Pancreas (tissue), 10 donors: Measurements from ENCODE around the gene BACE2. TPM values are rescaled to one million over a fixed set of nuclear protein-coding genes. Genes with fewer than 3 reads are reported as not detected.
A peak's percentile ranks its signal among the peaks of the same experiment; 100 is the strongest.

ENCODE experiments used
- ATAC-seq, 4 donors: fragments of 200-7000 bp; cut with Tn5 transposase; one replicate each; pipeline versions ENCODE4 v1.8.0 to v1.9.1; 2020; ENCODE audit warnings: mild to moderate bottlenecking in 4 of 4, moderate library complexity in 4 of 4
- DNase-seq, 6 donors: peaks; one replicate each; pipeline ENCODE4 v3.0.0-alpha.2; 2020
- FAIRE-seq: peaks from 2 replicates; lab custom pipeline; 2012; peaks lifted over from hg19 to GRCh38; lab: Jason Lieb, UNC
- H3K27ac ChIP-seq, 4 donors: fragments of 200-600 bp; sonication (generic); 1 replicate in 3 of 4; 2 replicates in 1 of 4; pipeline versions ENCODE4 v1.5.0 to v1.8.0; 2020
- H3K27me3 ChIP-seq, 4 donors: fragments of 200-600 bp; one replicate each; pipeline ENCODE4 v1.8.0; 2021
- H3K36me3 ChIP-seq, 3 donors: fragments of 200-600 bp; sonication (generic) in 1 of 3; one replicate each; pipeline versions ENCODE4 v1.5.0 to v1.8.0; 2020 to 2021
- H3K4me1 ChIP-seq, 3 donors: fragments of 200-600 bp; one replicate each; pipeline ENCODE4 v1.8.0; 2021
- H3K4me3 ChIP-seq, 4 donors: fragments of 200-600 bp; sonication (generic) in 2 of 4; one replicate each; pipeline versions ENCODE4 v1.5.0 to v1.8.0; 2020 to 2021
- H3K9me3 ChIP-seq, 4 donors: fragments of 200-600 bp; one replicate each; pipeline ENCODE4 v1.8.0; 2021
- CTCF ChIP-seq, 4 donors: fragments of 200-600 bp; sonication (generic) in 3 of 4; IDR thresholded peaks; one replicate each; pipeline versions ENCODE4 v1.5.0 to v1.8.0; 2021; ENCODE audit warnings: antibody characterized with exemption in 4 of 4
- WGBS, 2 donors: extraction: QIAGEN DNeasy Blood & Tissue Kit; methylation state at CpG; one replicate each; pipeline ENCODE4 v1.1.7; 2013; 5-methylcytosine and 5-hydroxymethylcytosine counted together
- intact Hi-C, 3 donors: fragments of 100-400 bp; cut with DNase I; formaldehyde crosslinking; loops; one replicate each; pipeline versions ENCODE4 v1.11.1 to v1.14.2; 2022
- polyA plus RNA-seq, 2 donors: library from polyadenylated mRNA; stranded (reverse); fragments of 200-250 nt; gene quantifications; one replicate each; pipeline ENCODE4 v1.2.3, GENCODE V29; 2013
- total RNA-seq, 6 donors: library from RNA; stranded (reverse); fragmentation: NEBNext Ultra II Directional in 4 of 6; extraction: Animal tissue kit (Norgen Biotek cat#: 25700) in 4 of 6; gene quantifications; one replicate each; pipeline versions ENCODE4 v1.2.1 to v1.2.4, GENCODE V29; 2021 to 2023
- donor health status: healthy with polysubstance abuse.
- donor health status: DM: no; HTN: no; CAD: no; lungs with moderate emphysema.
- donor health status: DM: no; HTN: no; CAD: no.
- donor health status: control.
- donor health status: control.
- donor health status: Bipolar disorder and iron deficiency.
- donor health status: DM: yes; HTN: yes; CAD: no.
- donor health status: DM: no; HTN: no; CAD: no.
- donor health status: DM: no; HTN: no; CAD: no.
- donor health status: DM: yes; HTN: yes; CAD: no.

BACE2 gene
- total and polyA plus RNA-seq, 8 donors = 14.4 to 85.6 (median 42.9) TPM

- peak overlapping the region; percentile 88 to 97 (median 92) for H3K27ac ChIP-seq
- peaks cover 4 to 22% (median 7%) of the 10 kb centered on the region in 3 donors for H3K4me1 ChIP-seq
- 85 to 86% methylated on average over 6 of the region's 6 CpGs for WGBS, 2 donors
- DNase-seq (peak in 1 of 6 donors; percentile 51), ATAC-seq (no peak), FAIRE-seq (no peak)
- H3K27me3 ChIP-seq = no peaks in the 10 kb centered on the region
- no peaks in the 10 kb centered on the region for H3K9me3 ChIP-seq
- H3K36me3 ChIP-seq = no peaks in the 10 kb centered on the region
- no peak for TF ChIP-seq CTCF (IDR thresholded peaks at IDR 0.05)
- H3K4me3 ChIP-seq = peak overlapping the region in 2 of 4 donors; percentile 72 to 87
- intact Hi-C loops = no loop called here
Observed at GRCh38 chr21:41315726-41316125, 147.8 kb downstream of the BACE2 start.

GRCh38 chr21:41316200-41317062 is 148.5 kb downstream of the BACE2 start, which contains the start of gene FAM3B:
Gene FAM3B, plus strand, starts transcription at chr21:41316801. Its CDS starts 79 bp downstream, at chr21:41316880.
- DNase-seq (peak; percentile 79 to 94 (median 86)), ATAC-seq (peak; percentile 91 to 93 (median 92)), FAIRE-seq (no peak)
- 3 to 5% methylated on average over 49 to 55 of the region's 55 CpGs for WGBS, 2 donors
- no peaks in the 10 kb centered on the region for H3K9me3 ChIP-seq
- intact Hi-C loops = no loop called here
- no peaks in the 10 kb centered on the region for H3K36me3 ChIP-seq
- no peak for TF ChIP-seq CTCF (IDR thresholded peaks at IDR 0.05)
- H3K4me1 ChIP-seq = peaks cover 11 to 28% (median 12%) of the 10 kb centered on the region in 3 donors
- peak within 1 kb of the TSS; percentile 88 to 97 (median 92) for H3K27ac ChIP-seq
- H3K27me3 ChIP-seq = no peaks in the 10 kb centered on the region
- H3K4me3 ChIP-seq = peak within 1 kb of the TSS; percentile 42 to 87 (median 74)

- ATAC-seq = no peak
Observed at GRCh38 chr21:41317063-41317392, 149.1 kb downstream of the BACE2 start.

GRCh38 chr21:41317458-41317857 is 149.5 kb downstream of the BACE2 start:
- no peak for TF ChIP-seq CTCF (IDR thresholded peaks at IDR 0.05)
- peaks cover 20 to 38% (median 23%) of the 10 kb centered on the region in 3 donors for H3K4me1 ChIP-seq
- peak; percentile 44 to 59 (median 54) for ATAC-seq
- H3K4me3 ChIP-seq = peak overlapping the region; percentile 42 to 87 (median 74)
- no peaks in the 10 kb centered on the region for H3K9me3 ChIP-seq
- no peaks in the 10 kb centered on the region for H3K27me3 ChIP-seq
- 12 to 21% methylated on average over 10 of the region's 10 CpGs for WGBS, 2 donors
- peak overlapping the region; percentile 88 to 97 (median 92) for H3K27ac ChIP-seq
- intact Hi-C loops = no loop called here
- no peaks in the 10 kb centered on the region for H3K36me3 ChIP-seq
- no peak for FAIRE-seq
- peak in 2 of 6 donors; percentile 37 to 48 for DNase-seq

More at GRCh38 chr21:41317063-41317392, 149.1 kb downstream of the BACE2 start:
- FAIRE-seq = no peak
- Histone ChIP-seq H3K9me3 (no peaks in the 10 kb centered on the region), H3K27me3 (no peaks in the 10 kb centered on the region), H3K4me1 (peaks cover 17 to 34% (median 18%) of the 10 kb centered on the region in 3 donors), H3K36me3 (no peaks in the 10 kb centered on the region), H3K27ac (peak overlapping the region; percentile 88 to 97 (median 92)), H3K4me3 (peak overlapping the region; percentile 42 to 87 (median 74))
- TF ChIP-seq CTCF (IDR thresholded peaks at IDR 0.05) = no peak
- 1 to 3% methylated on average over 19 of the region's 19 CpGs for WGBS, 2 donors
- intact Hi-C loops = no loop called here
- no peak for DNase-seq
